GM18858 (cell line): Measurements from ENCODE around the gene ZBTB2.
A peak's percentile ranks its signal among the peaks of the same experiment; 100 is the strongest.
"Not testable (repeated sequence)": the region's sequence is repeated elsewhere in the genome, so short reads cannot be mapped to it uniquely, and the experiment has no call there.

ENCODE experiments used
- ATAC-seq: cut with Tn5 transposase; IDR thresholded peaks from one replicate; pipeline ENCODE4 v1.9.1; 2021; ENCODE audit not compliant: unreplicated experiment

ZBTB2 gene

DNA sequence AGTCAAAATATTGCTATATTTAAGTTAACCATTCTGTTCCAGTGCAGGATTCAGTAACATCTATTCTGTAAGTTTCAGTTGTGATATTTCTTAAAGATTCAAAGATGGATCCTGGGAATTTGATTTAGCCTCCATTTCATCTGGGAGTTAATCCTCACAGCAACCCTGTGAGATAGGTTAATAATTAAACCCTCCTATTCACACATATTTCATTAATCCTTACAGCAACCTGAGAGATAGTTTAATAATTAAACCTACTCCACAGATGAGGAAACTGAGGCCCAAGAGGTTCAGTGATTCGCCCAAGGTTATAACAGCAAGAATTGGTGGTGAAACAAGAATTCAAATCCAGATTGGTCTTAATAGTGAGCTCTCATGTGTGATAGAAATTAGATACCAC, 10.9 kb upstream of the ZBTB2 start:
- ATAC-seq: no peak

DNA sequence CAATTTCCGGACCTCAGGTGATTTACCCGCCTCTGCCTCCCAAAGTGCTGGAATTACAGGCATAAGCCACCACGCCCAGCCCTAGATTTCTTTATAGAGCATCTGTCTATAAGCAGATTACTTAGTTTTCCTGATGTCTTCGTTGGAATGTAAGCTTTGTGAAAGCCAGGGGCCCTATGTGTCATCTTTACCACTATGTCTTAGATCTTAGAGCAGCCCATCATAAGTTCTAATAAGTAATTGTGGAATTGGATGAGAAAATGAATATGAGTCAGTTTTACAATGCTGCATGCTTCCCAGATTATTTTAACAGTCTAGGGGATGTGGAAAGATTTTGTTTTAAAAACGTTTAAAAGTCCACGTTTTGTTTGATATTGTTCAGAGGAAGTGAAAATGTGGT, 9.1 kb upstream of the ZBTB2 start:
- ATAC-seq: no peak

DNA sequence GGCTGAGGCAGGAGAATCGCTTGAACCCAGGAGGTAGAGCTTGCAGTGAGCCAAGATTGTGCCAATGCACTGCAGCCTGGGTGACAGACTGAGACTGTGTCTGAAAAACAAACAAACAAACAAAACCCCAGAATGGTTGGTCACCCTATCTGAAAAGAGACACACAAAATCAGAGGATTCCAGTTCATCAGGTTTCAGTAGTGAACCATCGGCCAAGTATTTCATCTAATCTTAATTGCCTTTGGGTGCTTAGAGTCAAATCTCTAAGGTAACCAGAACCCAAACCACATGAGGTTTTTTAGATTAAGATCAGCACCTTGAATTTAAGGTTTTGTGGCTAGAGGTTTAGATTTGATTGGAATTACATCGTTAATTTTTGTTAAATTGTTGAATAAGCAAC, 8.3 kb upstream of the ZBTB2 start:
- no peak for ATAC-seq

DNA sequence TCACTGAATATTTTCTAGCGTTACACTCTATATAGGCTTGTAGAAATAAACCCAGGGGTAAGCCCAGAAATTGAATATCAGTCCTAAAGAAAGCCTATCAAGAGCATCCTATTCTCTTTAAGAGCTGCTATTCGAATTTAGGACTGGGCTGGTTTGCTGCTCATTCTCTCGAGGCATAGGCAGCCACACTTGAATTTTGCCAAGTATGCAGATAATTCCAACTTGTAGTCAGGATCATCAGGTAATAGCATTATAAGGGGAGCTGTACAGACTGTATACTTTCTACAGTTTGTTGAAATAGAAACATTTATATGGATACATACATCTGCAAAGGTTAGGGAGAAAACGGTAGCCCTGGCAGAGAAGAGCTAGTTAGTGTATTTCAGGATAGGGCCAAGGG, 2.1 kb upstream of the ZBTB2 start:
- no peak for ATAC-seq

DNA sequence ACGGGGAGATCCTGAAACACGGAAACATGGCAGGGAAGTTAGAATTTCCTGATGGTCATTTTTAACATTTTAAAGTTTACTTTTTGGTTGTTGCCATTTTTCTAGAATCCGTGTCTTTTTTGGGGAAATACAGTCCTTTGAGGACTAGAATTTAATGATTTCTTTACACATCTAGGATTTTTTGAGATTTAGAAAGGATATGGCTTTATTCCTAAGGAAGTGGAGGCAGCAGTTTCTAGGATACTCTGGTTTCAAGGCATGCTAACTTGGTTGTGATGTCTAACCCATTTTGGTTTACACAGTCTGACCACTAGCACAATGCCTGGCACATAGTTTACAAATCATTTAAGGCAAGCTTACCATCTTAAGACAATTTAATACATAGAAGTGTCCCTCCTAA, 1.1 kb upstream of the ZBTB2 start:
- no peak for ATAC-seq

DNA sequence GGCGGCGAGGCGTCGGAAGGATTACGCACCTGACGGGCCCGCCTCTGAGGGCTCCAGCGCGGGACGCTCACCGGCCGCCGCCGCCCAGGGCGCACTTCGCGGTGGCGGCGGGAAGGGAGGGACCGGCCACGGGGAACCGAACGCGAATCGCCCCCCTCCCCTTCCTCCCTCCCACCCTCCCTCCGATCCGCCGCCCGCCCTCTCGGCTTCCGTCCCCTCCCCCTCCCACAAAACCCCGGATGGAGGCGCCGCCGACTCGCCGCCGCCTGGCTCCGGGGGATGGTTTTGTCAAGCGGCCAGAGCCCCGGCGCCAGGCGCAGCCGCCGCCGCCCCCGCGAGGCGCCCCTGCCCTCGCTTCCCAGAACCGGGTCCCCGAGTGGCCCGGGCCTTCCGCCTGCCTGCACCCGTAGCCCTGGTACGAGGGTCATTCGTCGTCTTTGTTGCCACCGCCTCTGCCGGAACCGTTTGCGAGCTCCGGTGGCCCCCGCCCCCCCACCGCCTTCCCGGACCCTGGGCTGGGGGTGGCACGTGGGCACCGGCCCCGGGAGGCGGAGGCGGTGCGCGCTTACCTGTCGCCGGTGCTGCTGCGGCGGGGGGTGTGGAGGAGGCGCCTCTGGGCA, 398 bp downstream of the ZBTB2 start:
- ATAC-seq: no peak

DNA sequence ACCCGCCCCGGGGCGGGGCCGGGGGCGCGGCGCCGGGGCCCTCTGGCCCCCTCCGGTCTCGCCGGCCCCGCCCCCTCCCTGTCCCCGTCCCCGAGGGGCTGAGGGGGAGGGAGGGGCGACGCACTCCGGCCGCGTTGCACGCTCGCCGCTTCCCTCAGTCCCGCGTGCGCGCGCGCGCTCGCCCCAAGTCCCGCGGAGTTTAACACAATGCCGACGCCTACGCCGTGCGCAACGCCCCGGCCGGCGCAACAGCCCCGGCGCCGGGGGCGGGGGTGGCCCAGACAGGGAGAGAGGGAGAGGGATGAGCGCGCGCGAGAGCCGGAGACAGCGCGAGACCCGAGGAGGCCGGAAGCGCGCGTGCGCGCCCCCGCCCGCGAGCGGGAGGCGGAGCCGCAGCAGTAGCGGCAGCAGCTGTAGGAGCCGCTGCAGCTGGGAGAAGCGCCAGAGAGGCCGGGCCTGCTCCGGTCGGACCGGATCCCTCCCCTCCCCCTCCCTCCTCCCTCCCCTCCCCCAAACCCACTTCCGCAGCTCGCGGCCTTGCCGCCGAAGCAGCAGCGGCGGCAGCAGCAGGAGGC, 996 bp downstream of the ZBTB2 start:
- ATAC-seq: peak; percentile 72

DNA sequence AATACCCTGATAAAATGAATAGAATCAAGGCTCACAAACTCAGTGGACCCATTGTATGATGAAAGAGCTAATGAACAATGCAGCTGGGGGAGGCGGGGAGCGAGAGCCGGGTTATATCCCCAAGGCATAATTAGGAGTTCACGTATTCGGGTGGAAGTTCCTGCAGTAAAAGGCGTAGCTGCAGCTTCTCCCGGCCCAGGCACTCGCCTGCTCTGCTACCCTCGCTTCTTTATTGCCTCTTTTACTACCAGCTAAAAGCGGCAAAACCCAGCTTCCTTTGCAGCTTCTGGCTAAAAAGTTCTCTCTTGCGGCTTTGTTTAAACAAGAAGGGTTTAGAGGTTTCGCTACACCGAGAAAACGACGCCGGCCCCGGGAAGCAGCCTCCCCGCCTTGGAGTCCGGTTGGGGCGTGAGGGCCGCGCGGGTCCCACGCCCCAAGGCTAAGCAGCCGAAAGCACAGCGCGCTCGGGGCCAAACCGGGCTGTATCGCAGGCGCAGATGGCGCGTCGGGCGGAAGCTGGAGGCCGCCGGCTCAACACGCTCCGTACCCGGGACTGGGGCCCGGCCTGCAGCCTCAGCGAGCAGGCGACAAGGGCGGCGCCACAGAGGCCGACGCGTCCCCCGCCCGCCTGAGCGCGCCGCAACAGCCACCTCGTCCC, 1.6 kb downstream of the ZBTB2 start:
- ATAC-seq: peak; percentile 51

DNA sequence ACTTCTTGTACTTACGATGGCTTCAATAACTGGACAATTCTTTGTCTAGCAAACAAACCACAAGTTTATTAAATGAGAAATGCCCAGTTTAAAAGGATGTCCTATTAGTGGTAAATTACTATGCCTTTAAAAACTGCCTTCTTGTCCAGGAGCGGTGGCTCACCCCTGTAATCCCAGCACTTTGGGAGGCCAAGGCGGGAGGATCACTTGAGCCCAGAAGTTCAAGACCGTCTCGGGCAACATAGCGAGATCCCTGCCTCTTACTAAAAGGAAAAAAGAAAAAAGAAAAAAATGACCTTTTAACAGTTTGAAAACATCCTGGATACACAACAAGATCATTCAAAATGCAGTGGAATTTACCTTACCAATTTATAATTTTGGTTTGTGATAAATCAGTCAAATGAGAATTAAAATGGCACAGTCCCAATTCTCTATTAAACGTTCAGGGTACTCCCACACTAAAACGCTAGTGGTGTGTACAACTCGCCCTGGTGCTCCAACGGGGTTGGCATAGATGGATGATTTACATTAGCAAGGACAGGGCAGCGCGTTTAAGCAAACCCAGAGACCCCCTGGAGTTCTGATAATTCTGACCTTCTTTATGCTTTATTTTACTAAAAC, 2.3 kb downstream of the ZBTB2 start:
- ATAC-seq: no peak

DNA sequence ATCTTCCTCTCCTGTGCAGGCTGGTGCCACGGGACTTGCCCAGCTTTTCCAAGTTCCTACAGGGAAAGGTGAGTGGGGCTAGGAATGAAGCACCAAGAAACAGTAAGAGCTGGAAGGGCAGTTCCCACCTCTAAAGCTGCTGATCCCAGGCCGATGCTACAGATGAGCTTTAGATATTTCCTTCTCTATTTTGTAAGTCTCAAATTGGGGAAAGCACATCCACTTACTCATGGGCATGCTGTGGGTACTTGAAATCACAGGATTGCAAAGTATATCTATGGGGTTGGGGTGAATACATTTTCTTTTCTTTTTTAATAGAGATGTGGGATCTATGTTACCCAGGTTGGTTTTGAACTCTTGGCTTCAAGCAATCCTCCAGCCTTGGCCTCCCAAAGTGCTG, 3.1 kb downstream of the ZBTB2 start:
- no peak for ATAC-seq

DNA sequence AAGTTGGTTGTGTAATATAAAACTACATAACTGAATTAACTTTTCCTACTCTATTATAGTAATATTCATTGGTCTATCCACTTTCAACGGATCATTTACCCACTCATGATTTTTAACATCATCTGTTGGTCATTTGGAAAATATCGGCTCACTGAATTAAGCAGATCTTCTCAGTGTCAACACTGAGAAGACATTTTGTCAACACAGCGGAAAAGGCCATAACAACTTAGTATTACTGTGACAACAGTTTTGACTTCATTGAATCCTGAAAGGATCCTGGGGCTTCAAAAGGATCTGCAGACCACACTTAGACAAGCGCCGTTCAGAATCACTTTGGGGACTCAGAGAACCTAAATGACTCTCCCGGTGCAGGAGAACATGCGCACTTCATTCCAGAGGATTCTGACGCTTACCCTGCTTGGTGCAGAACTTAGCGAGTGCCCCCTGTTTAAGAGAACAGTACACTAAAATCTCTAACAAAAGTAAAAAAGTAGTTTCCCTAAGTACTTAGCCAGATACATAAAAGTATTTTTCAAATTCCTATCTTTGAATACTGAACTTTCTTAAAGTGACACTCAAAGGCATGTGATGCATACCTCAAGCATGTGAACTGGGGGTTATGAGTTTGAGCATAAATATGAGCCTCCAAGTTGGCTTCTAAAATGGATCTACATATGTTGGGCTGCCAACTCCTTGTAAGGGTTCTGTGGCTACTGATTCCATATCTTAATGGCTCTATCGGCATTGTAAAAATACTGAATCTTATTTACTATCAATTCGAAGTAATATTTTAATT, 4.0 kb downstream of the ZBTB2 start:
- ATAC-seq: no peak

DNA sequence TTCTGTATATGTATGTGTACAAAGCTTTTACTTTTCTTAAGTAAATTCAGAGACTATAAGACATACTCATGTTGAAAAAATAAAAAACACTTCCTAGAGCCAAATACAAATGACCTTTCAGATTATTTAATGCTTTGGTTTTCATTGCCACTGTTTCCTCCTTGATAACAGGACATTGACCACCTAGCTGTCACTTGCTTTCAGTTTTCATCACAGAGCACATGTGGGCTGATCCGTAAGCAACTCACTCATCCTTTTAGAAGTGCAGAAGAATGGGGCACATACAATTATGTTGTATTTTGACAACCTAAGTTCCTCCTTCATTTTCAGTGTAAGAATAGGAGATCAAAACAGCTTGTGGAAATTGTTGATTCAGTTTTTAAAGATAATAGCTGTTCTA, 6.2 kb downstream of the ZBTB2 start:
- ATAC-seq: no peak

DNA sequence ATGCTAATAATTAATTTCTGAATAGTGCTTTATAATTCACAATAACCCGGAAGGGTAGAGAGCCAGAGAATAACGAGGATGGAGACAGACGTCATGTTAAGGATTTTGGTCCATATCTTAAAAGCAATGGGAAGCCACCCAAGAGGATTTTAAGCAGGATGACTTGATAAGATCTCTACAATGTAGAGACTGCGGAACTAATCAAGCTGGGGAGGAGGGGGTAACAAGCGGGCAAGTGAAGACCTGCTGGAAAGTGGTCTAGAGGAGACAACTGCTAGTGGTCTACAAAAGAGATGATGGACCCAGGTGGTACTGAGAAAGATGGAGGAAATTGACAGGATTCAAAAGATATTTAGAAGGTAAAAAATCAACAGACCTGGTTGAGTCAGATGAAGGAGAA, 7.2 kb downstream of the ZBTB2 start:
- ATAC-seq: no peak

DNA sequence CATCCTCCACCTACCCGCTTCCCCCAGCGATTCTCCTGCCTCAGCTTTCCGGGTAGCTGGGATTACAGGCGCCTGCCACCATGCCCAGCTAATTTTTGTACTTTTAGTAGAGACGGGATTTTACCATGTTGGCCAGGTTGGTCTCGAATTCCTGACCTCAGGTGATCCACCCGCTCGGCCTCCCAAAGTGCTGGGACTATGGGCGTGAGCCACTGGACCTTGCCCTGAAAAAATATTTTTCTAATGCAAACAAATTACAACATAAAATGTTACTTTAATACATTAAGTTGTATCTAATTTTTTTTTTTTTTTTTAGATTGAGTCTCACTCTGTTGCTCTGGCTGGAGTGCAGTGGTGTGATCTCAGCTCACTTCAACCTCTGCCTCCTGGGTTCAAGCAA, 8.7 kb downstream of the ZBTB2 start:
- ATAC-seq: not testable (repeated sequence)

DNA sequence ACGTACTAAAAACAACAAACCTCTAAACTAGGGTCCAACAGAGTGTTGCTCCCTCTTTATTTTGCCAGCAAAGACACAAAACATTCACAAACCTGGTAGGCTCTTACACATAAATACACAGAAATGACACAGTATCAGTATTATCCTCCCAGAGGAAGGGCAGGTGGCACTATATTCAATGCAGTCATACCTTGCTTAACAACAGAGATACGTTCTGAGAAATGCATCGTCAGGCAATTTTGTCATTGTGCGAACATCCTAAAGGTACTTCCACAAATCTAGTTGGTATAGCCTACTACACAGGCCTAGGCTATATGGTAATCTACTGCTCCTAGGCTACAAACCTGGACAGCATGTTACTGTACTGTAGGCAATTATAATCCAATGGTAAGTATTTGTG, 9.6 kb downstream of the ZBTB2 start:
- ATAC-seq: no peak

DNA sequence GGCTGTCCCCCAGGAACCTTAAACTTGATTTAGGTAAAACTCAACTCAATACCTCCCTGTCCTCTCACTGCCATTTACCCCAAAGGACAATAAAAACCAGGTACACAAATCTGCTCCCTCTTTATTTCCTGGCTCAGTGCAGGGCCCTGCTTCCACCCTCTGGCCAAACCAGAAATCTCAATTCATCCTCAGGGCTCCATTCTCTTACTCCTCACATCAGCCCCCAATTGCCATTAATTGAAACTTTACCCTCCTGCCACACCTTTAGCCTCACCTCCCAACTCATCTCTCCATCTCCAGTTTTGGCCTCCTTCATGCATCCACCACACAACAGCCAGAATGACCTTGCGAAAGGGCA, 10.5 kb downstream of the ZBTB2 start:
- no peak for ATAC-seq

DNA sequence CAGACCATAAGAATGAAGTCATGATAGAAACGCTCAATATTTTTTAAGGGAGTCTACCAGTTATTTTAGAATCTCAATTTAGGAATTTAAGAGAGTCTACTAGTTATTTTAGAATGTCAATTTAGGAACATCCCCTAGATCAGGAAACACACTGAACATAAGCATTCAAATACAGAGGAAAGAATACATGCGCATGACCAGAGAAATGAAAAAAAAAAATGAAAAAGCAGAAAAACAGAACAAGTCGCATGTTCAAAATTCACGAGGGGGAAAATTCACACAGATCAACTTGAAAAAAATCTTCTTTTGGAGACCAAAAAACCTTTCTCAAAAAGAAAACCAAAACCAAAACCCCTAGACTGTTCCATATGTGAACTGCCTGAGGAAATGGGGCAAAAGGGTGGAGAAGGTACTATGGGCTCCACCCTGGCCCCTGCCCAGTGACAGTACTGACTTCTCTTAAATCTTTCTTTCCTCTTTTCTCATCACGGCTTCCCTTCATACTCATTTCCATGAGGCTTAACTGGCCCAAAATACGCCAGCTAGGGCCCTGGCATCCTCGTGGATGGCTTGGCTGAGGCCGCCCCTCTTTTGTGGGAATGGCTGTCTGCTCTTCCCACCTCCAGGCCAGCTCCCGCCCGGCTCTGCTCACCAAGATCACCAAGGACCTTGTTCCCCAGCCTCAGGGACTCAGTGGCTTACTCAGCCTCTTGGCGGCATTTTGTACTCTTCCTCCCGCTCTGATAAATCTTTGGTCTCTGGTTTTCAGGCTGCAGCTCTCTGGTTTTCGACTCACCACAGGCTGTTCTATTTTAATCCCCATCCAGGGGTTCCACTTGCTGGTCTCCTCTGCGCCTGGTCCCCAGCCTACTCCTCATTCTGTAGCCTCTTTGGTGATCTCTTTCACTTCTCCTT, 11.2 kb downstream of the ZBTB2 start:
- ATAC-seq: peak; percentile 46

DNA sequence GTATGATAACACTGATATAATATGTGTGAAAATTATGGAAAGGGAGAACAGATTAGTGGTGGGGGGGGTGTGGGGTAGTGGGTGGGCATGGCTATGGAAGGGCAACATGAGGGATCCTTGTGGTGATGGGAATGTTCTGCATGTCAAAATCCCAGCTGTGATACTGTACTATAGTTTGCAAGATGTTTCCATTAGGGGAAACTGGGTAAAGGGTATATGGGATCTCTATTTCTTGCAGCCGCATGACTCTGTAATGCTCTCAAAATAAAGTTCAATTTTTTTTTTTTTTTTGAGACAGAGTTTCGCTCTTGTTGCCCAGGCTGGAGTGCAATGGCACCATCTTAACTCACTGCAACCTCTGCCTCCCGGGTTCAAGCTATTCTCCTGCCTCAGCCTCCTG, 14.3 kb downstream of the ZBTB2 start:
- ATAC-seq: no peak

DNA sequence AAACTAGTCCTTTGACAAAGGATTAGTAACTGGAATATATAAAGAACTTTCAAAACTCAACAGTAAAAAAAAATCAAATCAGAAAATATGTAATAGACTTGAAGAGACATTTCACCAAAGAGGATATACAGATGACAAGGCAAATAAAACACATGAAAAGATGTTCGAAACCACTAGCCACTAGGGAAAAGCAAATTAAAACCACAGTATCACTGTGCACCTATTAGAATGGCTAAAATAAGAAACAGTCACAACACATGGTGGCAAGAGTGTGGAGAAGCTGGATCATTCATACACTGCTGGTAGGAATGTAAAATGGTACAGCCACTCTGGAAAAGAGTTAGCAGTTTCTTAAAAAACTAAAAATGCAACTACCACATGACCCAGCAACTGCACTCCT, 14.9 kb downstream of the ZBTB2 start:
- peak; percentile 46 for ATAC-seq

DNA sequence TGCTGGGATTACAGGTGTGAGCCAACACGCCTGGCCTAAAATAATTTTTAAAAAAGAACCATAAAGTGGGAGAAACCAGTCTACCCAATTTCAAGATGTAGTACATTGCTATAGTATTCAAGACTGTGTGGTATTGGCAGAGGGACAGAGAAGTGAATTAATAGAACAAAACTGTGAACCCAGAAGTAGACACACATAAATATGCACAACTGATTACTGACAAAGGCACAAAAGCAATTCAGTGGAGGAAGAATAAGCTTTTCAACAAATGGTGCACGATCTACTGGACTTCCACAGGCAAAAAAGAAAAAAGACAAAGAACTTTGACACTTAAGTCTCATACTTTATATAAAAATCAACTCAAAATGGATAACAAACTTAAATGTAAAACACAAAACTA, 15.5 kb downstream of the ZBTB2 start:
- ATAC-seq: no peak
